BLaER1 (cell line): ENCODE results near the gene DIP2C.

ENCODE experiments used
- H3K27ac ChIP-seq: shearing (Covaris generic); formaldehyde crosslinking; 2 replicates; pipeline ENCODE4 v1.8.1; 2022
- H3K27me3 ChIP-seq: shearing (Covaris generic); formaldehyde crosslinking; 2 replicates; pipeline ENCODE4 v1.8.1; 2022
- H3K36me3 ChIP-seq: shearing (Covaris generic); formaldehyde crosslinking; 2 replicates; pipeline ENCODE4 v1.8.1; 2022
- H3K4me1 ChIP-seq: shearing (Covaris generic); formaldehyde crosslinking; 2 replicates; pipeline ENCODE4 v1.8.1; 2022
- H3K4me2 ChIP-seq: shearing (Covaris generic); formaldehyde crosslinking; 2 replicates; pipeline ENCODE4 v1.8.1; 2022
- H3K4me3 ChIP-seq: shearing (Covaris generic); formaldehyde crosslinking; 2 replicates; pipeline ENCODE4 v1.8.1; 2022
- H3K9ac ChIP-seq: shearing (Covaris generic); formaldehyde crosslinking; 2 replicates; pipeline ENCODE4 v1.8.1; 2022
- H3K9me3 ChIP-seq: shearing (Covaris generic); formaldehyde crosslinking; 2 replicates; pipeline ENCODE4 v1.8.1; 2022
- H4K20me1 ChIP-seq: shearing (Covaris generic); formaldehyde crosslinking; 2 replicates; pipeline ENCODE4 v1.8.1; 2022
- Cebpa-rat ChIP-seq: shearing (Covaris generic); IDR thresholded peaks from 2 replicates; pipeline ENCODE4 v1.8.1; 2022

The DIP2C gene, protein sequence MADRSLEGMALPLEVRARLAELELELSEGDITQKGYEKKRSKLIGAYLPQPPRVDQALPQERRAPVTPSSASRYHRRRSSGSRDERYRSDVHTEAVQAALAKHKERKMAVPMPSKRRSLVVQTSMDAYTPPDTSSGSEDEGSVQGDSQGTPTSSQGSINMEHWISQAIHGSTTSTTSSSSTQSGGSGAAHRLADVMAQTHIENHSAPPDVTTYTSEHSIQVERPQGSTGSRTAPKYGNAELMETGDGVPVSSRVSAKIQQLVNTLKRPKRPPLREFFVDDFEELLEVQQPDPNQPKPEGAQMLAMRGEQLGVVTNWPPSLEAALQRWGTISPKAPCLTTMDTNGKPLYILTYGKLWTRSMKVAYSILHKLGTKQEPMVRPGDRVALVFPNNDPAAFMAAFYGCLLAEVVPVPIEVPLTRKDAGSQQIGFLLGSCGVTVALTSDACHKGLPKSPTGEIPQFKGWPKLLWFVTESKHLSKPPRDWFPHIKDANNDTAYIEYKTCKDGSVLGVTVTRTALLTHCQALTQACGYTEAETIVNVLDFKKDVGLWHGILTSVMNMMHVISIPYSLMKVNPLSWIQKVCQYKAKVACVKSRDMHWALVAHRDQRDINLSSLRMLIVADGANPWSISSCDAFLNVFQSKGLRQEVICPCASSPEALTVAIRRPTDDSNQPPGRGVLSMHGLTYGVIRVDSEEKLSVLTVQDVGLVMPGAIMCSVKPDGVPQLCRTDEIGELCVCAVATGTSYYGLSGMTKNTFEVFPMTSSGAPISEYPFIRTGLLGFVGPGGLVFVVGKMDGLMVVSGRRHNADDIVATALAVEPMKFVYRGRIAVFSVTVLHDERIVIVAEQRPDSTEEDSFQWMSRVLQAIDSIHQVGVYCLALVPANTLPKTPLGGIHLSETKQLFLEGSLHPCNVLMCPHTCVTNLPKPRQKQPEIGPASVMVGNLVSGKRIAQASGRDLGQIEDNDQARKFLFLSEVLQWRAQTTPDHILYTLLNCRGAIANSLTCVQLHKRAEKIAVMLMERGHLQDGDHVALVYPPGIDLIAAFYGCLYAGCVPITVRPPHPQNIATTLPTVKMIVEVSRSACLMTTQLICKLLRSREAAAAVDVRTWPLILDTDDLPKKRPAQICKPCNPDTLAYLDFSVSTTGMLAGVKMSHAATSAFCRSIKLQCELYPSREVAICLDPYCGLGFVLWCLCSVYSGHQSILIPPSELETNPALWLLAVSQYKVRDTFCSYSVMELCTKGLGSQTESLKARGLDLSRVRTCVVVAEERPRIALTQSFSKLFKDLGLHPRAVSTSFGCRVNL (N-terminal part only)

DNA sequence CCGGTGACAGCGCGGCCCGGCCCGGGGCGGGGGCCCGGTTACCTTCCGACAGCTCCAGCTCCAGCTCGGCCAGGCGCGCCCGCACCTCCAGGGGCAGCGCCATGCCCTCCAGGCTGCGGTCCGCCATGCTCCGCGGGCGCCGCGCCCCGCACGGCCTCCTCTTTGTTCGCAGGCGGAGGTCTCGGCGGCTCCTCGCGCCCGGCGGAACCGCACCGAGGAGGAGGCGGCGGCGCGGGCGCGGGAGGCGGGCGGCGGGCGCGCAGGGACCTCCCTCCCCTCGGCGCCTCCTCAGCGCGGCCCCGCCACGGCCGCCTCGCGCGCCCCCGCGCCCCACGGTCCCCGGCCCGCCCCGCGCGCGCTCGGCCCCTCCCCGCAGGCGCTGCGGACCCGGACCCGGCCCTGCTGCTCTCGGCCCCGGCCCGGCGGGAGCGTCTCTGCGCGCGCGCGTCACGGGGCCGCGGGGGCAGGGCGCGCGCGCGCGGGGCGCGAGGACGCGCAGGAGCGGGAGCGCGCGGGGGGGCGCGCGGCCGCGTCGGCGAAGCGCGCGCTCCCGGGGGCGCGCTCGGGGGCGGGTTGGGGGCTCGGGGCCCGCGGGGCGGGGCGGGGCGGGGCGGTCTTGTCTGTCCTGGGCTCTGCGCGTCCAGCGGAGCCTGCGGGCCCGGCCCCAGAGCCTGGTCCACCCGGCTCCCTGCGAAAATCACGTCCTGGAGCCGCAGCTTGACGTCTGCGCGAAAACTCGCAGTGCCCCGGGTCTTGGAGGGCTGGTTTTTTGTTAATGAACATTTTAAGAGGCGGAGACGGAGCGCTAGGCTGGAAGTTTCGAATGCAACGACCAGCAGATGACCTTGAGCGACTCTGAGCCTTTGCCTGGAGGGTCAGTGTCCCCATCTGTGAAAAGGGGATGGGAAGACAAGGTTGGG, at the start of gene DIP2C:
DIP2C (minus strand) TSS at position 217 of the 920 bp plus-strand sequence; CDS start at position 127, 90 bp downstream.
- peak within 1 kb of the TSS; percentile 87 for H3K9ac ChIP-seq
- H4K20me1 ChIP-seq = peaks cover 42% of the 10 kb centered on the region
- H3K36me3 ChIP-seq = no peaks in the 10 kb centered on the region
- H3K27me3 ChIP-seq = no peaks in the 10 kb centered on the region
- peak within 1 kb of the TSS; percentile 88 for H3K27ac ChIP-seq
- H3K4me1 ChIP-seq = peaks cover 42% of the 10 kb centered on the region
- peak within 1 kb of the TSS; percentile 98 for H3K4me2 ChIP-seq
- H3K4me3 ChIP-seq = peak within 1 kb of the TSS; percentile 79
- no peak for TF ChIP-seq Cebpa-rat
- H3K9me3 ChIP-seq = no peaks in the 10 kb centered on the region

DNA sequence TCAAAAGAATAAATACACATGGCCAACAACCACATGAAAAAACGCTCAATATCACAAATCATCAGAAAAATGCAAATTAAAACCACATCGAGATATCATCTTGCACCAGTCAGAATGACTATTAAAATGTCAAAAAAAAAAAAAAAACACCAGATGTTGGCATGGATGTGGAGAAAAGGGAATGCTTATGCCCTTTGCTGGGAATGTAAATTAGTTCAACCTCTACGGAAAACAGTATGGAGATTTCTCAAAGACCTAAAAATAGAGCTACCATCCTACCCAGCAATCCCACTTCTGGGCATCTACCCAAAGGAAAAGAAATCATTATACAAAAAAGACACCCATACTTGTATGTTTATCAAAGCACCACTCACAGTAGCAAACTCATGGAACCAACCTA, 45.0 kb upstream of the DIP2C start:
- H3K4me1 ChIP-seq = no peaks in the 10 kb centered on the region
- no peak for TF ChIP-seq Cebpa-rat
- no peaks in the 10 kb centered on the region for H3K36me3 ChIP-seq
- no peaks in the 10 kb centered on the region for H4K20me1 ChIP-seq
- no peaks in the 10 kb centered on the region for H3K27me3 ChIP-seq
- H3K9ac ChIP-seq = no peak overlapping the region
- H3K27ac ChIP-seq = no peak overlapping the region
- no peak overlapping the region for H3K4me2 ChIP-seq
- H3K9me3 ChIP-seq = peaks cover 13% of the 10 kb centered on the region; the same call in 1 of the 2 replicates
- no peak overlapping the region for H3K4me3 ChIP-seq

DNA sequence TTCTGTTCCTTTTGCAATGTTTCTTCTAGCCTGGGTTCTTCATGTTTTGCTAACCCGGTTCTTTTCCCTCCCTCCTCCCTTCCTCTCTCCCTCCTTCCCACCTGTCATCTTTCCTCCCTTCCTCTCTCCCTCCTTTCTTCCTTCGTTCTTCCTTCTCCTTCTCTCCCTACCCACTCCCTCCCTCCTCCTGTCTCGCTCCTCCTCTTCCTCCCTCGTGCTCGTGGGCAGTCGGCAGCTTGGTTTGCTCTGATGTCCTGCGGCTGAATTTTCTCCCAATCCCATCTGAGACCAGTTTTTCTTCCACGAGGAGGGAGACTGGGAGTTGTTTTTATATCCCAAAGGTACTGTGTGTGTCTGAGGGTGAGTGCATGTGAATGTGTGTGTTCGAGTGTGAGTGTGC, 43.6 kb upstream of the DIP2C start:
- no peaks in the 10 kb centered on the region for H3K36me3 ChIP-seq
- no peak overlapping the region for H3K4me3 ChIP-seq
- H3K27ac ChIP-seq = no peak overlapping the region
- no peaks in the 10 kb centered on the region for H4K20me1 ChIP-seq
- no peak for TF ChIP-seq Cebpa-rat
- no peaks in the 10 kb centered on the region for H3K4me1 ChIP-seq
- H3K9me3 ChIP-seq = peaks cover 13% of the 10 kb centered on the region; the same call in 1 of the 2 replicates
- H3K4me2 ChIP-seq = no peak overlapping the region
- H3K9ac ChIP-seq = no peak overlapping the region
- H3K27me3 ChIP-seq = no peaks in the 10 kb centered on the region

DNA sequence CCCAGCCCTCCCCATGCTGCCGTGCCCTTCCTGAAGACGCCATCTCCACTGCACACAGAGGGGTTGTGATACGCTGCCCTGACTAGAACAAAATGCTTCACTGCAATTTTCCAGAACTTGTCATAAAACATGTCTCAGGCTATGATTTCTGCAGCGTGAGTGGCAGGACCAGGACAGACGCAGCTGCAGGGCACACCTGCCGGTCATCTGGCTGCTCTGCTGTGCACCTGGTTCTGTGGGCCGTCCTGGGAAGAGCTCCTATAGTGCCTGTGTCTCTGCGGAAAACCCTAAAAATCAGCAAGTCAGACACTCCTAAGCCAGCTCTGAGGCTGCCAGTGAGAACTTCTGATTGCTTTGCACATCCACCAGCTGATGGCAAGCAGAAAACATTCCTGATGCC, 39.7 kb upstream of the DIP2C start:
- H3K4me1 ChIP-seq = no peaks in the 10 kb centered on the region
- H3K9me3 ChIP-seq = peaks cover 4% of the 10 kb centered on the region
- H3K4me2 ChIP-seq = no peak overlapping the region
- no peaks in the 10 kb centered on the region for H4K20me1 ChIP-seq
- no peak overlapping the region for H3K27ac ChIP-seq
- no peak overlapping the region for H3K9ac ChIP-seq
- H3K27me3 ChIP-seq = no peaks in the 10 kb centered on the region
- no peaks in the 10 kb centered on the region for H3K36me3 ChIP-seq
- no peak overlapping the region for H3K4me3 ChIP-seq
- TF ChIP-seq Cebpa-rat = no peak

DNA sequence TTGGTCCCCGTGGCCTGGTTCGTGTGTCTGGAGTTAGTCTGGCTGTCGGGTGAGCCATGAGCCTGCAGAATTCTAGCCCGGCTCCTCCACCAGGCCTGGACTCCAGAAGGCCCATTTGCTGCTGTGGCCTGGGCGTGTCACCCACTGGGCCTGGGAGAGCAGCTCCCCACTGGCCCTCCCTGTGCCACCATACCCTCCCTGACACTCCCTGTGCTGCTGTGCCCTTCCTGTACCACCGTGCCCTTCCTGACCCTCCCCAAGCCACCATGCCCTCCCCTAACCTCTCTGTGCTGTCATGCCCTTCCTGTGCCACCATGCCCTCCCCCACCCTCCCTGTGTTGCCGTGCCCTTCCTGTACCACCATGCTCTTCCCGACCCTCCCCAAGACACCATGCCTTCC, 39.1 kb upstream of the DIP2C start:
- H3K36me3 ChIP-seq = no peaks in the 10 kb centered on the region

DNA sequence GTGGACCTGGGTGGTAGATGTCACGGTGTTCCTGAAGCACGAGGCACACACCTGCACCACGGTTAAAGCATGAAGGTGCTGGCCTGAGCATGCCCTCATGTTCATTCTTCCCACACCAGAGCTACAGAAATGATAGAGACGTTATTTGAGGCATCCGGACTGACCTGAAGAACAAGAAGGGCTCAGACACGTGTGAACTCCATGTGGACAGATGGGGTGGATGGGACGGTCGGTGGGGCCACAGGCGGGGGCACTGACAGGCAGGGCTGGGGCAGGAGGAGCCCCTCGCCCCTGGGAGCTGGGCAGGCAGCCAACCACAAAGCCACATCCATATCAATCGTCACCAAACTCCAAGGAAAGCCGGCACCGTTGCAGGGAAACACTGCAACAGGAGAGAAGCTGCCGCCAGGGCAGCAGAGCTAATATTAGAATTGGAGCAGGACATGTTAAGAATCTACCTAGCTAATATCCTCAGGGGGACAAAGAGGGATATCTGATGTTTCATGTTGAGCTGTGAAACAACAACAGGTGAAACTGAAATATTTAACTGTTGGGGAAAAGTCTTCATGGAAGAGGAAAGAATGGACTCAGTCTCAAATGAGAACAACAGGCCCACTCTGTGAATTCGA, 37.8 kb upstream of the DIP2C start:
- H3K4me2 ChIP-seq = no peak overlapping the region
- peaks cover 17% of the 10 kb centered on the region for H3K9me3 ChIP-seq
- H3K27me3 ChIP-seq = no peaks in the 10 kb centered on the region
- H3K4me3 ChIP-seq = no peak overlapping the region
- no peak overlapping the region for H3K27ac ChIP-seq
- H3K4me1 ChIP-seq = no peaks in the 10 kb centered on the region
- H4K20me1 ChIP-seq = no peaks in the 10 kb centered on the region
- H3K36me3 ChIP-seq = no peaks in the 10 kb centered on the region
- H3K9ac ChIP-seq = no peak overlapping the region
- TF ChIP-seq Cebpa-rat = no peak

More for the DNA sequence above, 39.1 kb upstream of the DIP2C start:
- H3K4me3 ChIP-seq = no peak overlapping the region
- H3K9me3 ChIP-seq = peaks cover 8% of the 10 kb centered on the region
- no peak overlapping the region for H3K27ac ChIP-seq
- H3K4me1 ChIP-seq = no peaks in the 10 kb centered on the region
- H3K9ac ChIP-seq = no peak overlapping the region
- no peak overlapping the region for H3K4me2 ChIP-seq
- H3K27me3 ChIP-seq = no peaks in the 10 kb centered on the region
- no peaks in the 10 kb centered on the region for H4K20me1 ChIP-seq
- TF ChIP-seq Cebpa-rat = no peak

DNA sequence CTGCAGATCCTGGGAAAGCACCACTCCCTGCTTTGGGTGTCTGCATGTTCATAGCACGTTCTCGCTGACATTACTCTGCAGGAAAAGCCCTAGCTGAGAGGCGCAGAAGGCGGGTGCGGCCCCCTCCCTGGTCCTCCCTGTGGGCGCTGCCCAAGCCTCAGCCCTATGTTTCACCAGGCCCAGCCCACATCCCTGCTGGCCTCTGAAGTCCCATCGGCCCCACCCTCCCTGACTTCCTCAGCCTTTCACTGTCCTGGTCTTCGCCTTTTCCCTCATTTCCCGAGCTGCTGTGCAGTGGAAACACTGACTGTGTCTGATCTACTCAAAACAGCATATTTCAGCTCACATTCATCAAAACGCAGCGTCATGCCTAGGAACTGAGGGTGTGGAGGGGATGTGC, 36.3 kb upstream of the DIP2C start:
- H3K4me2 ChIP-seq = no peak overlapping the region
- no peak overlapping the region for H3K4me3 ChIP-seq
- H3K9ac ChIP-seq = no peak overlapping the region
- no peak for TF ChIP-seq Cebpa-rat
- H3K9me3 ChIP-seq = peaks cover 19% of the 10 kb centered on the region
- no peaks in the 10 kb centered on the region for H4K20me1 ChIP-seq
- H3K27me3 ChIP-seq = no peaks in the 10 kb centered on the region
- H3K27ac ChIP-seq = no peak overlapping the region
- H3K4me1 ChIP-seq = no peaks in the 10 kb centered on the region
- no peaks in the 10 kb centered on the region for H3K36me3 ChIP-seq

DNA sequence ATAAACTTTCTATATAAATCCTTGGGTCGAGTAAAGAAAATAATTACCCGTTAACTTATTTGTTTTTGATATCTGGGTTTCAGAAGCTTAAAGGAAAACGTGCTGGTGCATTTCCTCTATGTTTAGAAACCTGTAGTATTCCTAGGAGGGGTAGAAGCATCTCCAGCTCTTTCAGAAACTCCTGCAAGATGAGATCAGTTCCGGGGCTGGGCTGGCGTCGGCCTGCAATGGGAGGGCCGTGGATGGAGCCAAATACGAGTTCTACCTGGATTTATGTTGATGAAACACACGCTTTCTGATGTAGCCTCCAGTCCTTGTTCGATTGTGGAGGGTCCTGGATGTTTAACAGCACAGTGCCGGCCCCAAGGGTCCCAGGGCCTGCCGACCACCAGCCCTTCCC, 35.8 kb upstream of the DIP2C start:
- Histone ChIP-seq H3K36me3 (no peaks in the 10 kb centered on the region), H4K20me1 (no peaks in the 10 kb centered on the region), H3K27ac (no peak overlapping the region), H3K4me2 (no peak overlapping the region), H3K27me3 (no peaks in the 10 kb centered on the region), H3K9ac (no peak overlapping the region), H3K9me3 (peaks cover 19% of the 10 kb centered on the region), H3K4me1 (no peaks in the 10 kb centered on the region), H3K4me3 (no peak overlapping the region)
- no peak for TF ChIP-seq Cebpa-rat
